ENCODE results near the gene PIGW. TPM values are rescaled to one million over a fixed set of nuclear protein-coding genes. Genes with fewer than 3 reads are reported as not detected.

PIGW gene
- total RNA-seq, 4 donors from 2014 or later = 3.0 to 6.9 (median 4.7) TPM

DNA sequence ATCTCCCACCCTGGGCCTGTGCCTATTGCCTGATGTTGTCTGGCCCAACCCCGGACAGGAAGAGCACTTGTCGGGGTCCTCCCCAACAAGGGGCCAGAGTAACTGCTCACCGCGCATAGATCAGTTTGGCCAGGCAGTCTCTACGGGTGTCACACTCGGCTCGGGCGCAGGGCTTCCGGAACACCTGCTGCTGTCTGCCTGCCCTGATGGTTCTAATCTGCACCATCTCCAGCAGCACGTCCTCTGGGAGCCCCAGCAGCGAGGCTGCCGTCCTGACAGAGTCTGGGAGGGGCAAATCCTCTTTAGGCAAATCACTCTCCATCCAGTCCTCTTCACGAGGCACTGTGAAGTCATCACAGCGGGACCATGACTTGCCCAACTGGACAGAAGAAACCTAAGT, 24.2 kb upstream of the PIGW start:
- DNase-seq = no peak
- TF ChIP-seq CTCF (IDR thresholded peaks at IDR 0.05 in 4 of 5, conservative IDR thresholded peaks at IDR 0.05 in 1 of 5) (no peak), POLR2A (IDR thresholded peaks at IDR 0.05) (no peak)
- H3K4me3 ChIP-seq = no peak overlapping the region
- H3K36me3 ChIP-seq = peaks cover 0 to 40% of the 10 kb centered on the region in 2 donors
- H3K4me1 ChIP-seq = no peaks in the 10 kb centered on the region
- H3K9me3 ChIP-seq = no peaks in the 10 kb centered on the region
- no peak for ATAC-seq
- intact Hi-C loops (cut with DNase I; ENCODE audit: low total_unique reads) = no loop called here
- H3K27me3 ChIP-seq = no peaks in the 10 kb centered on the region
- H3K27ac ChIP-seq = no peak overlapping the region
- in situ Hi-C loops (cut with MboI; ENCODE audit: low sequenced_read_pairs in 4 of 4) = no loop called here

- peaks cover 0 to 38% of the 10 kb centered on the region in 2 donors for H3K36me3 ChIP-seq
- H3K4me3 ChIP-seq = no peak overlapping the region
- DNase-seq = no peak
- no peaks in the 10 kb centered on the region for H3K27me3 ChIP-seq
- in situ Hi-C loops (cut with MboI; ENCODE audit: low sequenced_read_pairs in 4 of 4) (no loop called here), intact Hi-C loops (cut with DNase I; ENCODE audit: low total_unique reads) (no loop called here)
- no peak for ATAC-seq
- H3K27ac ChIP-seq = no peak overlapping the region
- H3K4me1 ChIP-seq = no peaks in the 10 kb centered on the region
- no peak for TF ChIP-seq POLR2A (IDR thresholded peaks at IDR 0.05)
- no peak for TF ChIP-seq CTCF (IDR thresholded peaks at IDR 0.05 in 4 of 5, conservative IDR thresholded peaks at IDR 0.05 in 1 of 5)
- no peaks in the 10 kb centered on the region for H3K9me3 ChIP-seq
These were observed 23.6 kb upstream of the PIGW start for GRCh38 chr17:36511216-36511615.

- TF ChIP-seq CTCF (IDR thresholded peaks at IDR 0.05 in 4 of 5, conservative IDR thresholded peaks at IDR 0.05 in 1 of 5) = no peak
- TF ChIP-seq POLR2A (IDR thresholded peaks at IDR 0.05) = no peak
- no peak overlapping the region for H3K4me3 ChIP-seq
- no peaks in the 10 kb centered on the region for H3K27me3 ChIP-seq
- in situ Hi-C loops (cut with MboI; ENCODE audit: low sequenced_read_pairs in 4 of 4) = no loop called here
- no peak for ATAC-seq
- H3K36me3 ChIP-seq = peaks cover 0 to 24% of the 10 kb centered on the region in 2 donors
- H3K4me1 ChIP-seq = no peaks in the 10 kb centered on the region
- DNase-seq = no peak
- intact Hi-C loops (cut with DNase I; ENCODE audit: low total_unique reads) = no loop called here
- H3K9me3 ChIP-seq = no peaks in the 10 kb centered on the region
- H3K27ac ChIP-seq = no peak overlapping the region
These were observed 22.1 kb upstream of the PIGW start for GRCh38 chr17:36512641-36513040.

DNA sequence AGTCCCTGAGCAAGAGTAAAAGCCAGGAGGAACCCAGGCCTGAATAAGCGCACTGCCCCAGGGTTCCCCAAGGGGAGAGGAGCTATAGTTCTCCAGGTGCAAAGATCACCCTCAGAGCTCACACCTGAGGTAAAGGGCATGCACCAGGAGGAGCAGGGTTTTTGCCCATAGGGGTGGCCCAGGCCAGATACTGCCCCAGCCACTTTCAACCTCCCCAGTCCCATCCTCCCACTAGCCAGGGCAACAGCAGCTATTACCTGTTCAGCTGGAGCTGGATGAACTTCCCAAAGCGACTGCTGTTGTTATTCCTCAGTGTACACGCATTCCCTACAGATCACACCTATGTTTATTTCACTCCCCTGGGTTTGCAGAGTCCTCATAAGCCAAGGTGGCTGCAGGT, 19.9 kb upstream of the PIGW start:
- ATAC-seq = no peak
- in situ Hi-C loops (cut with MboI; ENCODE audit: low sequenced_read_pairs in 4 of 4) (no loop called here), intact Hi-C loops (cut with DNase I; ENCODE audit: low total_unique reads) (no loop called here)
- no peak for DNase-seq
- H3K36me3 ChIP-seq = peaks cover 0 to 13% of the 10 kb centered on the region in 2 donors
- no peaks in the 10 kb centered on the region for H3K4me1 ChIP-seq
- H3K9me3 ChIP-seq = no peaks in the 10 kb centered on the region
- TF ChIP-seq POLR2A (IDR thresholded peaks at IDR 0.05) = no peak
- no peak for TF ChIP-seq CTCF (IDR thresholded peaks at IDR 0.05 in 4 of 5, conservative IDR thresholded peaks at IDR 0.05 in 1 of 5)
- H3K27me3 ChIP-seq = no peaks in the 10 kb centered on the region
- no peak overlapping the region for H3K27ac ChIP-seq
- no peak overlapping the region for H3K4me3 ChIP-seq

- Histone ChIP-seq H3K4me3 (no peak overlapping the region), H3K36me3 (peaks cover 0 to 16% of the 10 kb centered on the region in 2 donors), H3K27me3 (no peaks in the 10 kb centered on the region), H3K27ac (no peak overlapping the region), H3K9me3 (no peaks in the 10 kb centered on the region), H3K4me1 (no peaks in the 10 kb centered on the region)
- in situ Hi-C loops (cut with MboI; ENCODE audit: low sequenced_read_pairs in 4 of 4) = no loop called here
- intact Hi-C loops (cut with DNase I; ENCODE audit: low total_unique reads) = no loop called here
- TF ChIP-seq POLR2A (IDR thresholded peaks at IDR 0.05) (no peak), CTCF (IDR thresholded peaks at IDR 0.05 in 4 of 5, conservative IDR thresholded peaks at IDR 0.05 in 1 of 5) (no peak)
- ATAC-seq (no peak), DNase-seq (no peak)
These were observed 18.9 kb upstream of the PIGW start for GRCh38 chr17:36515837-36516236.

Measured in gastrocnemius medialis (tissue), 4 donors.